Smooth muscle cell (in vitro differentiated cells): ENCODE data around the gene CHIC2. TPM values are rescaled to one million over a fixed set of nuclear protein-coding genes. Genes with fewer than 3 reads are reported as not detected.
A peak's percentile ranks its signal among the peaks of the same experiment; 100 is the strongest.

Experiments
- DNase-seq: peaks from one replicate; lab custom pipeline; 2025; ENCODE audit not compliant: unreplicated experiment; lab: John Stamatoyannopoulos, UW
- H2AFZ ChIP-seq: fragments of 200-600 bp; sonication (generic); 2 replicates; pipeline ENCODE4 v1.6.0; 2016; ENCODE audit warnings: antibody characterized with exemption, low read depth, mild to moderate bottlenecking
- H3F3A ChIP-seq: fragments of 200-600 bp; sonication (generic); 2 replicates; pipeline ENCODE4 v1.6.0; 2017; ENCODE audit warnings: antibody characterized with exemption, low read depth
- H3K27ac ChIP-seq: fragments of 200-600 bp; sonication (generic); 2 replicates; pipeline ENCODE4 v1.5.1; 2016; ENCODE audit warnings: low read depth, mild to moderate bottlenecking
- H3K27me3 ChIP-seq: fragments of 200-600 bp; sonication (generic); 2 replicates; pipeline ENCODE4 v1.6.1; 2016; ENCODE audit warnings: low read depth, mild to moderate bottlenecking
- H3K36me3 ChIP-seq: fragments of 200-600 bp; sonication (generic); 2 replicates; pipeline ENCODE4 v1.5.1; 2016; ENCODE audit warnings: low read depth
- H3K4me1 ChIP-seq: fragments of 200-600 bp; sonication (generic); 2 replicates; pipeline ENCODE4 v1.5.1; 2016; ENCODE audit warnings: low read depth
- H3K4me2 ChIP-seq: fragments of 200-600 bp; sonication (generic); 2 replicates; pipeline ENCODE4 v1.6.0; 2016; ENCODE audit warnings: mild to moderate bottlenecking
- H3K4me3 ChIP-seq: fragments of 200-600 bp; sonication (generic); 2 replicates; pipeline ENCODE4 v1.5.1; 2016; ENCODE audit warnings: mild to moderate bottlenecking
- H3K79me2 ChIP-seq: fragments of 200-600 bp; sonication (generic); 2 replicates; pipeline ENCODE4 v1.6.0; 2016; ENCODE audit warnings: low read depth, mild to moderate bottlenecking
- H3K9ac ChIP-seq: fragments of 200-600 bp; sonication (generic); 2 replicates; pipeline ENCODE4 v1.6.0; 2016; ENCODE audit warnings: low read depth
- H3K9me3 ChIP-seq: fragments of 200-600 bp; sonication (generic); replicated peaks from 2 replicates; pipeline ENCODE4 v1.5.1; 2016; ENCODE audit warnings: low read depth
- H4K20me1 ChIP-seq: fragments of 200-600 bp; sonication (generic); 2 replicates; pipeline ENCODE4 v1.6.0; 2016; ENCODE audit warnings: low read depth
- CTCF ChIP-seq: fragments of 200-600 bp; sonication (generic); IDR thresholded peaks from 2 replicates; pipeline ENCODE4 v1.5.1; 2017; ENCODE audit warnings: borderline replicate concordance, mild to moderate bottlenecking, antibody characterized with exemption; ENCODE audit not compliant: insufficient read depth, poor library complexity, severe bottlenecking
- WGBS: methylation state at CpG from one replicate; pipeline ENCODE4 v1.1.7; 2016; ENCODE audit warnings: low lambda C conversion rate; 5-methylcytosine and 5-hydroxymethylcytosine counted together
- polyA plus RNA-seq: library from polyadenylated mRNA; unstranded; fragments of >200 nt; fragmentation: Nextera tagmentation; extraction: Ambion mirVana; gene quantifications from 2 replicates; pipeline ENCODE4 v1.2.1, GENCODE V29; 2016
- total RNA-seq: library from RNA; depleted of rRNA; stranded (reverse); fragments of >200 nt; gene quantifications from 2 replicates; pipeline ENCODE4 v1.2.3, GENCODE V29; 2014

CHIC2 gene
- total and polyA plus RNA-seq, 2 experiments from 2014 or later = 52.2 to 61.0 TPM

GRCh38 chr4:53974561-53974960 lies 89.8 kb downstream of the CHIC2 start:
- WGBS = 96% methylated on average over 2 of the region's 2 CpGs

GRCh38 chr4:53967986-53968385 lies 96.4 kb downstream of the CHIC2 start:
- H3K9me3 ChIP-seq = no peaks in the 10 kb centered on the region
- H3K9ac ChIP-seq = no peak overlapping the region
- DNase-seq = no peak
- H3K4me3 ChIP-seq = no peak overlapping the region
- no peak overlapping the region for H2AFZ ChIP-seq
- H3K27me3 ChIP-seq = no peaks in the 10 kb centered on the region
- H3K79me2 ChIP-seq = no peaks in the 10 kb centered on the region
- H3F3A ChIP-seq = peaks cover 6% of the 10 kb centered on the region
- peaks cover 18% of the 10 kb centered on the region for H3K4me1 ChIP-seq
- TF ChIP-seq CTCF = no peak
- no peaks in the 10 kb centered on the region for H4K20me1 ChIP-seq
- WGBS = 36% methylated on average over 1 of the region's 1 CpG
- no peaks in the 10 kb centered on the region for H3K36me3 ChIP-seq
- H3K4me2 ChIP-seq = peak overlapping the region; percentile 51
- peak overlapping the region; percentile 56 for H3K27ac ChIP-seq

More at GRCh38 chr4:53974561-53974960, 89.8 kb downstream of the CHIC2 start:
- DNase-seq = no peak
- Histone ChIP-seq H3K27me3 (no peaks in the 10 kb centered on the region), H3K9ac (no peak overlapping the region), H3K4me2 (no peak overlapping the region), H2AFZ (no peak overlapping the region), H3K9me3 (no peaks in the 10 kb centered on the region), H3K79me2 (no peaks in the 10 kb centered on the region), H3K27ac (no peak overlapping the region), H3K36me3 (no peaks in the 10 kb centered on the region), H3F3A (no peaks in the 10 kb centered on the region), H3K4me1 (no peaks in the 10 kb centered on the region), H3K4me3 (no peak overlapping the region), H4K20me1 (no peaks in the 10 kb centered on the region)
- no peak for TF ChIP-seq CTCF

- peak overlapping the region; percentile 65 for H3K9ac ChIP-seq
Observed at GRCh38 chr4:53963781-53964180, 100.6 kb downstream of the CHIC2 start.

More at GRCh38 chr4:53963781-53964180, 100.6 kb downstream of the CHIC2 start:
- Histone ChIP-seq H2AFZ (no peak overlapping the region), H3K4me1 (peaks cover 38% of the 10 kb centered on the region), H3K27me3 (no peaks in the 10 kb centered on the region), H3K9me3 (no peaks in the 10 kb centered on the region), H3F3A (peaks cover 26% of the 10 kb centered on the region), H3K79me2 (no peaks in the 10 kb centered on the region), H3K36me3 (no peaks in the 10 kb centered on the region), H3K4me2 (peak overlapping the region; percentile 62), H4K20me1 (no peaks in the 10 kb centered on the region), H3K27ac (peak overlapping the region; percentile 97), H3K4me3 (no peak overlapping the region)
- WGBS = 34% methylated on average over 3 of the region's 3 CpGs
- no peak for TF ChIP-seq CTCF
- no peak for DNase-seq
